ENCODE results near the gene WAPL. TPM values are rescaled to one million over a fixed set of nuclear protein-coding genes. Genes with fewer than 3 reads are reported as not detected.

WAPL gene
- total RNA-seq, 1 experiment from 2014 or later: 49.4 TPM

- DNase-seq (ENCODE audit: low spot score): no peak
- ChIA-PET CTCF (no interaction called here), POLR2A (ENCODE audit: low non-redundant PET) (no interaction called here)
- no peaks in the 10 kb centered on the region for H3K9me3 ChIP-seq (ENCODE audit: low read depth, low read length, poor library complexity, severe bottlenecking)
- peaks cover 8% of the 10 kb centered on the region for H3K4me1 ChIP-seq (ENCODE audit: insufficient read depth, low read length, poor library complexity, severe bottlenecking)
- no peak overlapping the region for H3K27ac ChIP-seq (ENCODE audit: low read depth, low read length, poor library complexity, severe bottlenecking)
- H3K36me3 ChIP-seq (ENCODE audit: insufficient read depth, low read length, poor library complexity, severe bottlenecking): peaks cover 19% of the 10 kb centered on the region
- H3K27me3 ChIP-seq (replicated peaks; ENCODE audit: insufficient read depth, low read depth, low read length, poor library complexity): no peaks in the 10 kb centered on the region
- H3K4me3 ChIP-seq (ENCODE audit: low read depth, low read length, poor library complexity, severe bottlenecking): no peak overlapping the region
- intact Hi-C loops (cut with micrococcal nuclease; ENCODE audit: unreplicated experiment): no loop called here
- no TSS peak for BruUV-seq (replicated peaks)
- TF ChIP-seq, protein P1, sequence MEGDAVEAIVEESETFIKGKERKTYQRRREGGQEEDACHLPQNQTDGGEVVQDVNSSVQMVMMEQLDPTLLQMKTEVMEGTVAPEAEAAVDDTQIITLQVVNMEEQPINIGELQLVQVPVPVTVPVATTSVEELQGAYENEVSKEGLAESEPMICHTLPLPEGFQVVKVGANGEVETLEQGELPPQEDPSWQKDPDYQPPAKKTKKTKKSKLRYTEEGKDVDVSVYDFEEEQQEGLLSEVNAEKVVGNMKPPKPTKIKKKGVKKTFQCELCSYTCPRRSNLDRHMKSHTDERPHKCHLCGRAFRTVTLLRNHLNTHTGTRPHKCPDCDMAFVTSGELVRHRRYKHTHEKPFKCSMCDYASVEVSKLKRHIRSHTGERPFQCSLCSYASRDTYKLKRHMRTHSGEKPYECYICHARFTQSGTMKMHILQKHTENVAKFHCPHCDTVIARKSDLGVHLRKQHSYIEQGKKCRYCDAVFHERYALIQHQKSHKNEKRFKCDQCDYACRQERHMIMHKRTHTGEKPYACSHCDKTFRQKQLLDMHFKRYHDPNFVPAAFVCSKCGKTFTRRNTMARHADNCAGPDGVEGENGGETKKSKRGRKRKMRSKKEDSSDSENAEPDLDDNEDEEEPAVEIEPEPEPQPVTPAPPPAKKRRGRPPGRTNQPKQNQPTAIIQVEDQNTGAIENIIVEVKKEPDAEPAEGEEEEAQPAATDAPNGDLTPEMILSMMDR (conservative IDR thresholded peaks at IDR 0.05; ENCODE audit: low read depth, low read length): no peak
- TF ChIP-seq EZH2 (IDR thresholded peaks at IDR 0.05; ENCODE audit: borderline replicate concordance, low read depth, low read length, poor library complexity, severe bottlenecking): no peak
These were observed 10.3 kb downstream of the WAPL start for GRCh38 chr10:86511027-86511865.

DNA sequence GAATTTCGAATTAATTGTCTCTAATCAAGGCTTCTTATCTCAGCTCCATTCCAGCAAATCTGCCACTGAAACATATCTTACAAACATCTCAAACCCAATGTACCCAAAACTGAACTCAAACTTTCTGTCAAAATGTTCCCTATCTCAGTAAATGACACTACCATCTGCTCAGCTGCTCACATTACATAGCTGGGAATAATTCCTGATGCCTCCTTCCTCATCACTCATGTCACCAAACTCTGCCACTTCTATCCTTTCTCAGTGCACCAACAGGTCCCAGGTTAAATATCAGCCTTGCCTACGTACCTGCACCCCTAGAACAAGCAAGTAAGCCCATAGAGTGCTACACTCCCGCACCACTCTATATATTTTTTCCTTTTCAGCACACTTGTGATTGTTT lies 12.4 kb downstream of the WAPL start:
- DNase-seq (ENCODE audit: low spot score): no peak
- peaks cover 8% of the 10 kb centered on the region for H3K4me1 ChIP-seq (ENCODE audit: insufficient read depth, low read length, poor library complexity, severe bottlenecking)
- peaks cover 4% of the 10 kb centered on the region for H3K36me3 ChIP-seq (ENCODE audit: insufficient read depth, low read length, poor library complexity, severe bottlenecking)
- BruUV-seq (replicated peaks): no TSS peak
- ChIA-PET CTCF (no interaction called here), POLR2A (ENCODE audit: low non-redundant PET) (no interaction called here)
- intact Hi-C loops (cut with micrococcal nuclease; ENCODE audit: unreplicated experiment): no loop called here
- H3K27ac ChIP-seq (ENCODE audit: low read depth, low read length, poor library complexity, severe bottlenecking): no peak overlapping the region
- TF ChIP-seq, protein P1 (conservative IDR thresholded peaks at IDR 0.05; ENCODE audit: low read depth, low read length): no peak
- no peak for TF ChIP-seq EZH2 (IDR thresholded peaks at IDR 0.05; ENCODE audit: borderline replicate concordance, low read depth, low read length, poor library complexity, severe bottlenecking)
- H3K27me3 ChIP-seq (replicated peaks; ENCODE audit: insufficient read depth, low read depth, low read length, poor library complexity): no peaks in the 10 kb centered on the region
- no peaks in the 10 kb centered on the region for H3K9me3 ChIP-seq (ENCODE audit: low read depth, low read length, poor library complexity, severe bottlenecking)
- no peak overlapping the region for H3K4me3 ChIP-seq (ENCODE audit: low read depth, low read length, poor library complexity, severe bottlenecking)

GRCh38 chr10:86508217-86508616 lies 13.4 kb downstream of the WAPL start:
- no peak overlapping the region for H3K27ac ChIP-seq (ENCODE audit: low read depth, low read length, poor library complexity, severe bottlenecking)
- peaks cover 4% of the 10 kb centered on the region for H3K36me3 ChIP-seq (ENCODE audit: insufficient read depth, low read length, poor library complexity, severe bottlenecking)
- ChIA-PET CTCF (interaction anchor here (0.6 kb wide), 1 partner anchor 28 kb away, joined by 9 read pairs; no protein-coding TSS in a partner anchor), POLR2A (ENCODE audit: low non-redundant PET) (no interaction called here)
- no peak for TF ChIP-seq EZH2 (IDR thresholded peaks at IDR 0.05; ENCODE audit: borderline replicate concordance, low read depth, low read length, poor library complexity, severe bottlenecking)
- TF ChIP-seq, protein P1 (conservative IDR thresholded peaks at IDR 0.05; ENCODE audit: low read depth, low read length): no peak
- no peaks in the 10 kb centered on the region for H3K27me3 ChIP-seq (replicated peaks; ENCODE audit: insufficient read depth, low read depth, low read length, poor library complexity)
- no peak for DNase-seq (ENCODE audit: low spot score)
- intact Hi-C loops (cut with micrococcal nuclease; ENCODE audit: unreplicated experiment): no loop called here
- no peaks in the 10 kb centered on the region for H3K9me3 ChIP-seq (ENCODE audit: low read depth, low read length, poor library complexity, severe bottlenecking)
- peaks cover 8% of the 10 kb centered on the region for H3K4me1 ChIP-seq (ENCODE audit: insufficient read depth, low read length, poor library complexity, severe bottlenecking)
- no peak overlapping the region for H3K4me3 ChIP-seq (ENCODE audit: low read depth, low read length, poor library complexity, severe bottlenecking)
- BruUV-seq (replicated peaks): no TSS peak
